Measurements from ENCODE around the gene PNKP.

DNA sequence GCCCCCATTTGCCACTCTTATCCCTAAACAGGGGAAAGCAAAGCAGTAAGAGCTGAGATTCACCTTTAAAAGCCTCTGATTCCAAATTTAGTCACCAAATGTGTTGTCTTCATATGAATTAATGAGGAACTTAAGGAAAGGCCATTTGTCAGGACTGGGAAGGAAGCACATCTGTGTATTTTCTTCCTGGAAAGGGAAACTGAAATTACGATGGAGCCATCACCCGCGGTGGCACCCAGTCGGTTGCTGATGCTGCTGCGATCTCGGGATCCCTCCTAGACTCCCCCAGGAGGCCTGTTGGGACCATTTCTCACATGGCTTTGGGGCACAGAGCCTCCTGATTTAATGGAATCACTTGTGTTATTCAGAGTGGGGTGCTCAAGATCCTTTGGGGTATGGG lies 36.8 kb upstream of the PNKP start:
- TF ChIP-seq, protein P1, sequence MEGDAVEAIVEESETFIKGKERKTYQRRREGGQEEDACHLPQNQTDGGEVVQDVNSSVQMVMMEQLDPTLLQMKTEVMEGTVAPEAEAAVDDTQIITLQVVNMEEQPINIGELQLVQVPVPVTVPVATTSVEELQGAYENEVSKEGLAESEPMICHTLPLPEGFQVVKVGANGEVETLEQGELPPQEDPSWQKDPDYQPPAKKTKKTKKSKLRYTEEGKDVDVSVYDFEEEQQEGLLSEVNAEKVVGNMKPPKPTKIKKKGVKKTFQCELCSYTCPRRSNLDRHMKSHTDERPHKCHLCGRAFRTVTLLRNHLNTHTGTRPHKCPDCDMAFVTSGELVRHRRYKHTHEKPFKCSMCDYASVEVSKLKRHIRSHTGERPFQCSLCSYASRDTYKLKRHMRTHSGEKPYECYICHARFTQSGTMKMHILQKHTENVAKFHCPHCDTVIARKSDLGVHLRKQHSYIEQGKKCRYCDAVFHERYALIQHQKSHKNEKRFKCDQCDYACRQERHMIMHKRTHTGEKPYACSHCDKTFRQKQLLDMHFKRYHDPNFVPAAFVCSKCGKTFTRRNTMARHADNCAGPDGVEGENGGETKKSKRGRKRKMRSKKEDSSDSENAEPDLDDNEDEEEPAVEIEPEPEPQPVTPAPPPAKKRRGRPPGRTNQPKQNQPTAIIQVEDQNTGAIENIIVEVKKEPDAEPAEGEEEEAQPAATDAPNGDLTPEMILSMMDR (conservative IDR thresholded peaks at IDR 0.05; ENCODE audit: low read depth, low read length): no peak
- TF ChIP-seq EZH2 (IDR thresholded peaks at IDR 0.05; ENCODE audit: borderline replicate concordance, low read depth, low read length, poor library complexity, severe bottlenecking): no peak
